Measurements from ENCODE around the gene SNN. TPM values are rescaled to one million over a fixed set of nuclear protein-coding genes. Genes with fewer than 3 reads are reported as not detected.

The SNN gene
- total and polyA plus RNA-seq, 2 of the 8 experiments (the other 6 are each of a cell fraction or from before 2014, with no cell fraction given): 37.4 to 66.9 TPM

DNA sequence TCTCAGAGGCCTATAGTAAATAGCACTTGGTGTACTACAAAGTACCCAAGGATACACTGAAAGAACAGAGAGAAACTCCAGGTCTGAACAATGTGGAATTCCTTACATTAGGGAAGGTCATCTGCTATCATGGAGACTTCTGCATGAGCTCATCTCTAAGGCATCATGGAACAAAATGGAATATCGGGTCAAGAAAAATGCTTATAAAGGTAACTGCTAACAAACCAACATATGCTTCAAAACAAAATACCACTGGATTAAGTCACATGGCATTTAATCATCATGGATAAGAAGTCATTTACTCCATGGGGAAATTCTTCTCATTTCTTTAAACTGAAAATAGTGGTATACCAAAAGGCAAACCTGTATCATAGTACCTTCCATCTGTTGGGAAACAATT is 40.2 kb downstream of the SNN start:
- Histone ChIP-seq H3K9ac (replicated peaks in 1 of 4; ENCODE audit: extremely low read depth in 1 of 4, low read depth in 3 of 4, low read length in 3 of 4) (no peak overlapping the region), H3K79me2 (ENCODE audit: control insufficient read depth in 1 of 2, insufficient read depth in 2 of 2, low read length in 2 of 2) (no peaks in the 10 kb centered on the region), H3K27ac (ENCODE audit: low read depth, low read length) (no peak overlapping the region), H4K5ac (ENCODE audit: insufficient read length, low read depth, low read length) (no peak overlapping the region), H3K4me3 (ENCODE audit: extremely low read depth in 1 of 4, insufficient read depth in 2 of 4, low read depth in 3 of 4, low read length in 4 of 4) (no peak overlapping the region), H3K18ac (ENCODE audit: extremely low read depth, low read length) (no peak overlapping the region), H4K20me1 (replicated peaks in 1 of 2; ENCODE audit: control insufficient read depth in 1 of 2, insufficient read depth in 2 of 2, low read length in 2 of 2) (peaks cover 0 to 3% of the 10 kb centered on the region in 2 experiments), H3K4me1 (replicated peaks in 1 of 4; ENCODE audit: control insufficient read depth in 3 of 4, insufficient read depth in 4 of 4, low read length in 3 of 4) (no peaks in the 10 kb centered on the region), H3K36me3 (ENCODE audit: control insufficient read depth in 2 of 4, insufficient read depth in 4 of 4, low read length in 3 of 4) (no peaks in the 10 kb centered on the region; a peak in 3 of 8 replicates), H3K14ac (ENCODE audit: insufficient read length) (no peak overlapping the region), H2AK5ac (ENCODE audit: low read depth, low read length) (no peak overlapping the region), H2BK12ac (ENCODE audit: low read depth, low read length) (no peak overlapping the region), H2BK120ac (replicated peaks; ENCODE audit: low read depth, low read length) (no peak overlapping the region), H3K79me1 (ENCODE audit: low read depth, low read length) (no peaks in the 10 kb centered on the region), H2BK20ac (ENCODE audit: low read length) (no peak overlapping the region), H3K23me2 (ENCODE audit: low read depth, low read length) (no peaks in the 10 kb centered on the region), H3K56ac (replicated peaks; ENCODE audit: insufficient read length, low read depth, low read length) (no peak overlapping the region), H3K9me3 (ENCODE audit: insufficient read depth in 2 of 2, low read depth in 1 of 2, low read length in 1 of 2) (no peaks in the 10 kb centered on the region), H3K4me2 (ENCODE audit: insufficient read depth in 1 of 2, low read depth in 2 of 2, low read length in 2 of 2) (no peak overlapping the region), H3K27me3 (replicated peaks in 1 of 4; ENCODE audit: control insufficient read depth in 3 of 4, extremely low read depth in 1 of 4, insufficient read depth in 3 of 4, low read length in 3 of 4) (no peaks in the 10 kb centered on the region), H3K23ac (ENCODE audit: insufficient read length) (no peak overlapping the region), H3K4ac (replicated peaks; ENCODE audit: insufficient read length, low read depth, low read length) (no peak overlapping the region), H2AFZ (ENCODE audit: low read length) (no peak overlapping the region), H2BK15ac (ENCODE audit: low read length) (no peak overlapping the region), H4K8ac (ENCODE audit: extremely low read depth, insufficient read depth, low read length) (no peak overlapping the region), H2BK5ac (ENCODE audit: low read depth, low read length) (no peak overlapping the region), H4K91ac (replicated peaks; ENCODE audit: insufficient read length, low read length) (no peak overlapping the region)
- DNase-seq (ENCODE audit: low read depth in 1 of 2, low spot score in 2 of 2) (no peak), FAIRE-seq (no peak)
- 95% methylated on average over 1 of the region's 1 CpG; no CpG with 5 or more reads in 1 of the 2 experiments for WGBS, 2 experiments (ENCODE audit: extremely low coverage in 1 of 2, insufficient coverage in 1 of 2, insufficient read length in 1 of 2, insufficient replicate concordance in 2 of 2, low coverage in 1 of 2, low lambda C conversion rate in 2 of 2, missing lambda C conversion rate in 1 of 2)
- ChIA-PET CTCF (ENCODE audit: partially characterized antibody) (interaction anchor here (0.8 to 1.8 kb wide), 5 partner anchors 10 to 302 kb away, joined by 3 to 5 read pairs (median 3); no protein-coding TSS in a partner anchor), POLR2A (ENCODE audit: partially characterized antibody) (interaction anchor here (0.5 kb wide), 1 partner anchor 137 kb away, joined by 5 read pairs; no protein-coding TSS in a partner anchor)
- TF ChIP-seq RFX5 (IDR thresholded peaks at IDR 0.05; ENCODE audit: borderline replicate concordance, low read depth, low read length) (no peak), SP4 (IDR thresholded peaks at IDR 0.05; ENCODE audit: low read length) (no peak), SRF (IDR thresholded peaks at IDR 0.05; ENCODE audit: low read depth, low read length) (no peak), HDAC6 (IDR thresholded peaks at IDR 0.05; ENCODE audit: low read depth, low read length) (no peak), CBX8 (IDR thresholded peaks at IDR 0.05; ENCODE audit: borderline replicate concordance, low read depth, low read length) (no peak), KDM1A (IDR thresholded peaks at IDR 0.05; ENCODE audit: borderline replicate concordance, low read length) (no peak), JUN (IDR thresholded peaks at IDR 0.05; ENCODE audit: low read depth, low read length) (no peak), EP300 (IDR thresholded peaks at IDR 0.05; ENCODE audit: borderline replicate concordance in 1 of 2, low read depth in 2 of 2, low read length in 2 of 2) (no peak), CEBPB (IDR thresholded peaks at IDR 0.05; ENCODE audit: low read depth, low read length) (no peak), SIX5 (IDR thresholded peaks at IDR 0.05; ENCODE audit: low read depth, low read length) (no peak)
- TF ChIP-seq, protein P1, sequence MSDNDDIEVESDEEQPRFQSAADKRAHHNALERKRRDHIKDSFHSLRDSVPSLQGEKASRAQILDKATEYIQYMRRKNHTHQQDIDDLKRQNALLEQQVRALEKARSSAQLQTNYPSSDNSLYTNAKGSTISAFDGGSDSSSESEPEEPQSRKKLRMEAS (IDR thresholded peaks at IDR 0.05): no peak
- TF ChIP-seq, protein P2, sequence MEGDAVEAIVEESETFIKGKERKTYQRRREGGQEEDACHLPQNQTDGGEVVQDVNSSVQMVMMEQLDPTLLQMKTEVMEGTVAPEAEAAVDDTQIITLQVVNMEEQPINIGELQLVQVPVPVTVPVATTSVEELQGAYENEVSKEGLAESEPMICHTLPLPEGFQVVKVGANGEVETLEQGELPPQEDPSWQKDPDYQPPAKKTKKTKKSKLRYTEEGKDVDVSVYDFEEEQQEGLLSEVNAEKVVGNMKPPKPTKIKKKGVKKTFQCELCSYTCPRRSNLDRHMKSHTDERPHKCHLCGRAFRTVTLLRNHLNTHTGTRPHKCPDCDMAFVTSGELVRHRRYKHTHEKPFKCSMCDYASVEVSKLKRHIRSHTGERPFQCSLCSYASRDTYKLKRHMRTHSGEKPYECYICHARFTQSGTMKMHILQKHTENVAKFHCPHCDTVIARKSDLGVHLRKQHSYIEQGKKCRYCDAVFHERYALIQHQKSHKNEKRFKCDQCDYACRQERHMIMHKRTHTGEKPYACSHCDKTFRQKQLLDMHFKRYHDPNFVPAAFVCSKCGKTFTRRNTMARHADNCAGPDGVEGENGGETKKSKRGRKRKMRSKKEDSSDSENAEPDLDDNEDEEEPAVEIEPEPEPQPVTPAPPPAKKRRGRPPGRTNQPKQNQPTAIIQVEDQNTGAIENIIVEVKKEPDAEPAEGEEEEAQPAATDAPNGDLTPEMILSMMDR (IDR thresholded peaks at IDR 0.05; ENCODE audit: control extremely low read depth in 1 of 3, insufficient read depth in 1 of 3, low read depth in 1 of 3, low read length in 3 of 3): no peak
